Measurements from ENCODE around the gene STAMBP. TPM values are rescaled to one million over a fixed set of nuclear protein-coding genes. Genes with fewer than 3 reads are reported as not detected.

The STAMBP gene
- total and polyA plus RNA-seq, 4 donors = 10.2 to 27.1 (median 15.9) TPM

- TF ChIP-seq ZBTB33 (IDR thresholded peaks at IDR 0.05) = no peak
- no peak for TF ChIP-seq FOXA2 (IDR thresholded peaks at IDR 0.05)
- TF ChIP-seq FOXA1 (IDR thresholded peaks at IDR 0.05) = no peak
- TF ChIP-seq YY1 (IDR thresholded peaks at IDR 0.05) = no peak
- no peak for TF ChIP-seq RAD21 (IDR thresholded peaks at IDR 0.05)
- TF ChIP-seq JUND (IDR thresholded peaks at IDR 0.05) = no peak
- no peak for TF ChIP-seq HNF4G (IDR thresholded peaks at IDR 0.05)
Observed at GRCh38 chr2:73811878-73812277, 16.9 kb upstream of the STAMBP start (continued).

GRCh38 chr2:73812635-73813034 is 16.1 kb upstream of the STAMBP start:
- no peak for TF ChIP-seq MAX (IDR thresholded peaks at IDR 0.05)
- TF ChIP-seq GABPA (IDR thresholded peaks at IDR 0.05 in 1 of 2, conservative IDR thresholded peaks at IDR 0.05 in 1 of 2) = peak in 1 of 2 donors; percentile 14
- no peak for TF ChIP-seq NR2F2 (IDR thresholded peaks at IDR 0.05)
- TF ChIP-seq JUND (IDR thresholded peaks at IDR 0.05) = no peak
- peak; percentile 27 to 34 for TF ChIP-seq RXRA (IDR thresholded peaks at IDR 0.05)
- TF ChIP-seq HNF4A (conservative IDR thresholded peaks at IDR 0.05) = peak; percentile 44 to 54
- no peak for TF ChIP-seq HNF4G (IDR thresholded peaks at IDR 0.05)
- peak; percentile 10 for TF ChIP-seq YY1 (IDR thresholded peaks at IDR 0.05)
- TF ChIP-seq CTCF (IDR thresholded peaks at IDR 0.05; ENCODE audit: low read depth, low read length, missing input control) = no peak
- no peak for TF ChIP-seq ZBTB33 (IDR thresholded peaks at IDR 0.05)
- TF ChIP-seq RAD21 (IDR thresholded peaks at IDR 0.05) = no peak
- TF ChIP-seq FOXA1 (IDR thresholded peaks at IDR 0.05) = no peak
- TF ChIP-seq REST (IDR thresholded peaks at IDR 0.05) = no peak
- no peak for TF ChIP-seq FOXA2 (IDR thresholded peaks at IDR 0.05)
- TF ChIP-seq TAF1 (conservative IDR thresholded peaks at IDR 0.05) = no peak
- peak; percentile 51 for TF ChIP-seq SP1 (IDR thresholded peaks at IDR 0.05)
- TF ChIP-seq ATF3 (IDR thresholded peaks at IDR 0.05) = no peak
- no peak for TF ChIP-seq EGR1 (IDR thresholded peaks at IDR 0.05; ENCODE audit: low read depth in 2 of 2)
- Histone ChIP-seq H3K4me1 (ENCODE audit: control insufficient read depth in 4 of 4, insufficient read depth in 4 of 4, low read length in 3 of 4) (peaks cover 0 to 10% (median 5%) of the 10 kb centered on the region in 4 donors), H3K27ac (ENCODE audit: low read depth in 1 of 2, low read length in 2 of 2) (peak overlapping the region; percentile 12 to 35), H3K4me3 (ENCODE audit: low read depth in 1 of 3, low read length in 3 of 3) (no peak overlapping the region), H3K36me3 (ENCODE audit: control insufficient read depth in 4 of 4, insufficient read depth in 3 of 4, low read depth in 1 of 4, low read length in 3 of 4) (no peaks in the 10 kb centered on the region), H3K9ac (ENCODE audit: low read depth in 1 of 2, low read length in 2 of 2) (no peak overlapping the region), H3K9me3 (ENCODE audit: control insufficient read depth in 4 of 4, low read length in 3 of 4) (no peaks in the 10 kb centered on the region), H3K27me3 (ENCODE audit: control insufficient read depth in 4 of 4, insufficient read depth in 4 of 4, low read length in 3 of 4) (no peaks in the 10 kb centered on the region)
- DNase-seq (ENCODE audit: low spot score) = no peak
